HG03521 (cell line): ENCODE measurements around the gene TFAP2B.
A peak's percentile ranks its signal among the peaks of the same experiment; 100 is the strongest.

Source experiments
- ATAC-seq: cut with Tn5 transposase; IDR thresholded peaks from one replicate; pipeline ENCODE4 v1.9.1; 2021; ENCODE audit warnings: mild to moderate bottlenecking, moderate library complexity; ENCODE audit not compliant: unreplicated experiment

The TFAP2B gene

GRCh38 chr6:50818673-50819072 is at the start of gene TFAP2B:
Gene TFAP2B, plus strand, starts transcription at chr6:50818871. Its CDS starts 21 bp downstream, at chr6:50818892.
- ATAC-seq: no peak

GRCh38 chr6:50778696-50779095 is 40.0 kb upstream of the TFAP2B start:
- no peak for ATAC-seq

GRCh38 chr6:50780382-50780781 is 38.3 kb upstream of the TFAP2B start:
- no peak for ATAC-seq

GRCh38 chr6:50785921-50786320 is 32.8 kb upstream of the TFAP2B start:
- no peak for ATAC-seq

GRCh38 chr6:50791900-50792508 is 26.7 kb upstream of the TFAP2B start:
- ATAC-seq: no peak

- ATAC-seq: no peak
Measured at GRCh38 chr6:50792771-50793170, 25.9 kb upstream of the TFAP2B start.

GRCh38 chr6:50795574-50795973 is 23.1 kb upstream of the TFAP2B start:
- no peak for ATAC-seq

GRCh38 chr6:50804283-50804682 is 14.4 kb upstream of the TFAP2B start:
- no peak for ATAC-seq

GRCh38 chr6:50807035-50807434 is 11.6 kb upstream of the TFAP2B start:
- no peak for ATAC-seq

- peak; percentile 25 for ATAC-seq
Measured at GRCh38 chr6:50815436-50816114, 3.1 kb upstream of the TFAP2B start.

- peak; percentile 79 for ATAC-seq
Measured at GRCh38 chr6:50816115-50816675, 2.5 kb upstream of the TFAP2B start.

- no peak for ATAC-seq
Measured at GRCh38 chr6:50816947-50817645, 1.6 kb upstream of the TFAP2B start.

- ATAC-seq: no peak
Measured at GRCh38 chr6:50817646-50817950, 1.1 kb upstream of the TFAP2B start.

- no peak for ATAC-seq
Measured at GRCh38 chr6:50818020-50818419, 651 bp upstream of the TFAP2B start.

GRCh38 chr6:50819466-50819903 is 814 bp downstream of the TFAP2B start:
- ATAC-seq: no peak

GRCh38 chr6:50819904-50820868 is 1.5 kb downstream of the TFAP2B start:
- no peak for ATAC-seq

- no peak for ATAC-seq
Measured at GRCh38 chr6:50820869-50821264, 2.2 kb downstream of the TFAP2B start.

GRCh38 chr6:50821441-50822077 is 2.9 kb downstream of the TFAP2B start:
- ATAC-seq: no peak

- no peak for ATAC-seq
Measured at GRCh38 chr6:50822078-50822476, 3.4 kb downstream of the TFAP2B start.
